Fibroblast of pulmonary artery (primary cell): Measurements from ENCODE around the gene RPTOR.

Source experiments
- DNase-seq: peaks from one replicate; pipeline ENCODE4 v3.0.0-alpha.2; 2010; ENCODE audit warnings: low read depth
- H3K4me3 ChIP-seq: replicated peaks from 2 replicates; pipeline ENCODE4 v1.5.1; 2011; ENCODE audit warnings: low read depth, mild to moderate bottlenecking, control low read depth, low read length, moderate library complexity
- CTCF ChIP-seq: IDR thresholded peaks from 2 replicates; pipeline ENCODE4 v1.5.1; 2011; ENCODE audit warnings: mild to moderate bottlenecking, control low read depth, low read length, inconsistent platforms; ENCODE audit errors: missing control alignments

RPTOR gene

DNA sequence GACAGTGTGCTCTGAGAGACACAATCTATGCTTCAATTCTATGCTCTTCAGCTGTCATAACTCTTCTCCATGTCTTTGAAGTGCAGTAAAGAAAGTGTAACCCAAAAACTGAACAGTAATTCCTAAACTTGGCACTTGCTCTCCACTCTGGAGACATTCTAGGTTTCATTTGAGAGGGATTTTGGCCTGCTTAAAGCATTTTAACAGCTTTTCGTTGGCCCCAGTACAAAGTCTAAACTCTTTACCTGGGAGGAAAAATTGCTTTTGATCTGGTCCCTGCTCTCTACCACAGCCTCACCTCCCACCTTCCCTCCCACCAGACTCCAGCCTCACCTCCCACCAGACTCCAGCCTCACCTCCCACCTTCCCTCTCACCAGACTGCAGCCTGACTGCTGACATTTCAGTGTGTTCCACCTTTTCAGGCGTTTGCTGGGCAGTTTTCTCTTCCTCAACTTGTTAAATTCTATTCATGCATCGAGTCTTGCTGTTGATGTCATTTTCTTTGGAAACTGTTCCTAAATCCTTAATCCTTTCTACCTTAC, 132.6 kb downstream of the RPTOR start:
- H3K4me3 ChIP-seq, result no peak overlapping the region
- TF ChIP-seq CTCF, result no peak
- no peak for DNase-seq

DNA sequence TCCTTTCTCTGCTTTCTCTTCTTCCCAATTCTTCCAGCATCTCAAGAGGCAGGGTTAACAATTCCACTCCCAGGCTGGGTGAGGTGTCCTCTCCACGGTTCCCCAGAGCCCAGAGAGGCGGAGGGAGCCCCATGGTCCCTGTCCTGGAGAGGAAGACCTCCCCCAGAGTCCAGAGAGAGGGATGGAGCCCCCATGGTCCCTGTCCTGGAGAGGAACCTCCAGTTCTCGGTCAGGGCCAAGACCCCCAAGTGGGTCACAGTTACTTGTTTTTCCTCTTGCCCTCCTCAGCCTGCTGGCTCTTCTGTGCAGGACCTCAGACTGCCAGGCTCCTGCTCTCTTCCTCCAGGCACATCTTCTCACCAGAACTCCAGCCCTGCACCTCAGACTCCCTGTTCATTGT, 135.2 kb downstream of the RPTOR start:
- no peak for TF ChIP-seq CTCF
- no peak overlapping the region for H3K4me3 ChIP-seq
- no peak for DNase-seq

DNA sequence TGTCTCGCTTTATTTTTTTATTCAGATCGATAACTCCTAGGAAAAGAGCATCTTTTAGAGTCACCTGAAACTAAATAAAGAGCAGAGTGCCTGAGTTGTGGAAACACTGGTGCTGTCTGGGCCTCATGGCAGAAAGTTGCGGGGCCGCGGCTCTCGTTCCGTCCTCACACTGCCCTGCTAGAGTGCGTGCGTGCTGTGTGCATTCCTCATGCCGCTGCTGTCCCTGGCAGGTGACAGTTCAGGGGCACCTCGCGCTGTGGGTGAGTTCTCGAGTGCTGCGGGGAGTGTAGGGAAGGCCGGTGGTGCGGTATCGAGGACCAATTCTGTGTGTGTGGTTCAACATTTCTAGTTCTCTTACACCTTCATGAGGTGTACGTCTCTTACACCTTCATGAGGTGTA, 136.6 kb downstream of the RPTOR start:
- DNase-seq, result no peak
- TF ChIP-seq CTCF, result no peak
- H3K4me3 ChIP-seq, result no peak overlapping the region

GRCh38 chr17:80682372-80682771, 137.7 kb downstream of the RPTOR start:
- DNase-seq, result no peak
- no peak overlapping the region for H3K4me3 ChIP-seq
- TF ChIP-seq CTCF, result no peak

- DNase-seq, result no peak
- no peak for TF ChIP-seq CTCF
- no peak overlapping the region for H3K4me3 ChIP-seq
Observed at GRCh38 chr17:80683625-80684104, 139.0 kb downstream of the RPTOR start.

DNA sequence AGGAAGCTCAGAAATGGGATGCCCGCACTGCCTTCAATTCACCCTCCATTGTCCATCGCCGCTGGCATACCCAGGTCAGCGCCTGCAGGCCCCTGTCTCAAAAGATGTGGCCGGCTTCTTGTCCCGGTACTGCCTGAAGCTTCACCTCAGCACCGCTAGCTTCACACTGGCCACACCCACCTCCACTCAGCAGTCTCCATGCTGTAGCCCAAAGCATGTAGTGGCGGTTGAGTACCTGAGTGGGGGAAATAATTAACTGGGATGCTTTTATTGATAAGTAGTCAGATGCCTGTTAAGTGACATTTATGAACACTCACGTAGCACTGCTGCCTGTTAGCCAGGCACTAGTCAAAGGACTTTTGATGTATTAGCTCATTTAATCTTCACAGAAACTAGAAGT, 143.2 kb downstream of the RPTOR start:
- no peak for TF ChIP-seq CTCF
- no peak for DNase-seq
- no peak overlapping the region for H3K4me3 ChIP-seq

DNA sequence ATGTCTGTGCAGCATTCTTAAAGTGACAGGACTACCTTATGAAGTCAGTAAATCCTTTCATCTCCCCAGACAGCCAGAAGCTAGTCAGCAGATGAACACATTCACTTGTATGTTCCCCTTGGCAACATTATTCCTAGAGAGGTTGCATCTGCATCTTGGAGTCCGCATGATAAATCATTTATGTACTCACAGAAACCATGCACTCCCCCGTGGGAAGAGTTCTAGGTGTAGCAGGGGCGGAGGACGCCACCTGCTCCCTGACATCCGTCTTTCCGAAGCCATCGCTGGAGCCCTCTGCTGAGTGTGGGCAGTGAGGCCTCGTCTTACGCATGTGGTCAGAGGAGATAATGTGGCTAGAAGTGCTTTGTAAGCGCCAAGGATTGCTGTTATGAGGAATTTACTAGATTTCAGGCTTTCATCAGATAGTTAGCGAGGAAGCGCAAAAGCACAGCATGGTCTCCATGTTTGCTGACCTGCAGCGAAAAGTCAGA, 144.5 kb downstream of the RPTOR start:
- no peak overlapping the region for H3K4me3 ChIP-seq
- TF ChIP-seq CTCF, result no peak
- no peak for DNase-seq
